GM10266 (cell line): ENCODE data around the gene TOX2.

Experiments
- DNase-seq: peaks from one replicate; pipeline ENCODE4 v3.0.0; 2012; ENCODE audit errors: extremely low spot score
- TF ChIP-seq, protein P1 (sequence below): IDR thresholded peaks from 2 replicates; pipeline ENCODE4 v1.5.1; 2012; ENCODE audit warnings: mild to moderate bottlenecking, low read depth; ENCODE audit not compliant: control insufficient read depth, insufficient read depth; ENCODE audit errors: missing control alignments

The TOX2 gene

DNA sequence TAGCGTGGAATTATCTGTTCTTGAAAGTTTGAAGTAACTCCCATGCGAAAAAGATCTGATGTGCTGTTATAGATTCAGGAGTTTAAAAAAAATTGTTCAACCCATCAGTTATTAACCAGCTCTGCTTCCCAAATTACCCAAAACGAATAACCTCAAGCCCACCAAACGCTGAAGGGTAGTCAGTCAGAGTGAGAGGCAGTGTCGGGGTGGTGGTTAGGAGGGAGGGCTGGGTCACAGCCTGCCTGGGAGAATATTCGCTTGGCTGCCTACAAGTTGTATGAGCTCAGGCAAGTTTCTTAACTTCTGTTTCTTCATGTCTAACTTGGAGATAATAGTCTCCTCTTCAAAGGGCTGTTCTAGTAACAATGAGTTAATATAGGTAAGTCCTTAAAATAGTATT lies 157.7 kb downstream of the TOX2 start:
- no peak for DNase-seq
- TF ChIP-seq, protein P1, sequence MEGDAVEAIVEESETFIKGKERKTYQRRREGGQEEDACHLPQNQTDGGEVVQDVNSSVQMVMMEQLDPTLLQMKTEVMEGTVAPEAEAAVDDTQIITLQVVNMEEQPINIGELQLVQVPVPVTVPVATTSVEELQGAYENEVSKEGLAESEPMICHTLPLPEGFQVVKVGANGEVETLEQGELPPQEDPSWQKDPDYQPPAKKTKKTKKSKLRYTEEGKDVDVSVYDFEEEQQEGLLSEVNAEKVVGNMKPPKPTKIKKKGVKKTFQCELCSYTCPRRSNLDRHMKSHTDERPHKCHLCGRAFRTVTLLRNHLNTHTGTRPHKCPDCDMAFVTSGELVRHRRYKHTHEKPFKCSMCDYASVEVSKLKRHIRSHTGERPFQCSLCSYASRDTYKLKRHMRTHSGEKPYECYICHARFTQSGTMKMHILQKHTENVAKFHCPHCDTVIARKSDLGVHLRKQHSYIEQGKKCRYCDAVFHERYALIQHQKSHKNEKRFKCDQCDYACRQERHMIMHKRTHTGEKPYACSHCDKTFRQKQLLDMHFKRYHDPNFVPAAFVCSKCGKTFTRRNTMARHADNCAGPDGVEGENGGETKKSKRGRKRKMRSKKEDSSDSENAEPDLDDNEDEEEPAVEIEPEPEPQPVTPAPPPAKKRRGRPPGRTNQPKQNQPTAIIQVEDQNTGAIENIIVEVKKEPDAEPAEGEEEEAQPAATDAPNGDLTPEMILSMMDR = no peak

DNA sequence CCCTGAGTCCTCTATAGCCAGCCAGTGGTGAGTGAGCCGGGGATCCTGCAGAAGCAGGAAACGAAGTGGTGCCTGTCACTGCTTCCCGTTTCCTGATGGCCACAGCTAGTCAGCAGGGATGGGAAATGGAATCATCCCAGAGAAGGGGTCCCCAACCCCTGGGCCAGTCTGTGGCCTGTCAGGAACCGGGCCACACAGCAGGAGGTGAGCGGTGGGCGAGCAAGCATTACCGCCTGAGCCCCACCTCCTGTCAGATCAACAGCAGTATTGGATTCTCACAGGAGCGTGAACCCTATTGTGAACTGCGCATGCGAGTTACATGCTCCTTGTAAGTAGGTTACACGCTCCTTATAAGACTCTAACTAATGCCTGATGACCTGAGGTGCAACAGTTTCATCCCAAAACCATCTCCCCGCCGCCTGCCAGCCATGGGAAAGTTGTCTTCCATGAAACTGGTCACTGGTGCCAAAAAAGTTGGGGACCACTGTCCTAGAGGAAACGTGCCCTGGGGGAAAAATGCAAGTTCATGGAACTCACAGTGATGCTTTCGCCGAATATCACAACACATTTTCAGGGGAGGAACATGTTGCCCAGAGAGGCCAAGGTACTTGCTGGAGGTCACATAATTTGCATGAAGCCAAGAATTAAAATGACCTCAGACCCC lies 158.5 kb downstream of the TOX2 start:
- DNase-seq = no peak

DNA sequence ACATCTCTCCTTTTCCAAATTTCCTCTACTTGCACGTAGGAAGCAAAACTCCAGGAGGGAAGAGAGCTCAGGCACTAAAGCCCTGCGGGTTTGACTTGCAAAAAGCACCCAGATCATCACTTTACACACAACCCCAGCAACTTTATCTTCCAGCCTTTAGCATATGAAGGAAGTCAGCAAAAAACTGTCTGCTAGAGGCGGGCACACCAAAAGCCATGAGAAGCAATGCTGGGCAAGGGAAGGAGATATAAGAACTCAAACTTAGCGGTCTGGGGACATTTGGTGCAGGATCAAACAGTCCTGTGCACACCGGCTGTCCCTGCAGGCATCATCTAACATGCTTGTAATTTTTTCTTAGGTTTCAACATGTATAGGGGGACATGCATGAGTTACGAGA lies 159.0 kb downstream of the TOX2 start:
- no peak for DNase-seq
- TF ChIP-seq, protein P1 = no peak

More for the DNA sequence above, 158.5 kb downstream of the TOX2 start:
- TF ChIP-seq, protein P1 = no peak

DNA sequence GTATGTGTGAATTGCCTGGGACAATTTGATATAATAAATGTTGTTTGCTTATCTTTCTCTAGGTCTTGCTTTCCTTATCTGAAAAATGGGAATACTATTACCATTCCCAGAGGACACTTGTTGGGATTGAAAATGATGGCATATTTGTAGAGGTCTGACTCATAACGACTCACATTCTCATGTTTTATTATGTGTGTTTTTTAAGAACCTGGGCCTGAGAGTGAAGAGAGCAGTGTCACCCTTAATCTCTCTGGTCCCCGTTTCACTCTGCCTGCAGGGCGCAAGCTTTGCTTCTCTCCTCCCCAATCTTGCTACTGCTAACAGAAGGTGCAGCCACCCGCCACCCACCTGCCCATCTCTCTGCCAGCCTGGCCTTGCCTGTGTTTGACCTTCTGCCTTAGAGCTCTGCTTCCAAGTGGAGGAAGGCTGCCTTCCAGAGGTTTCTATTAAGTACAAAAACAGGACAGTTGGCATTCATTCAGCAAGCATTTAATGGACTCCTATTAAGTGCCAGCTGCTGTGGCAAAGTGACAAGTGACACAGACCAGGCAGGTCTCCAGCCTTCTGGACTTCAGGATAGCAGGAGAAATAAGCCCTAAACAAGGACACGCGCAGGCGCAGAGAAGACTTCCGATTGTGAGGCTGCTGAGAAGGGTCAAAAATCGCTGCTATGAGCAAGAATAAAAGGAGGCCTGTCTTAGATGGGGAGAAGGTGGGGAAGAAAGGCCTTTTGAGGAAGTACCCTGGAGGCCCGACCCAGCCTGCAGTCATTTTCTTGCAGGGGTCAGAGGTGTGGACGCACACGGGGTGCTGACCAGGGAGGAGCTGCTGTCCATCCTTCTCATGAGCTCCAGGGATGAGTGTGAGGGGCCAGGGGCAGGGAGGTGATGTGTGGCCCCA lies 159.8 kb downstream of the TOX2 start:
- no peak for DNase-seq
- TF ChIP-seq, protein P1 = no peak

DNA sequence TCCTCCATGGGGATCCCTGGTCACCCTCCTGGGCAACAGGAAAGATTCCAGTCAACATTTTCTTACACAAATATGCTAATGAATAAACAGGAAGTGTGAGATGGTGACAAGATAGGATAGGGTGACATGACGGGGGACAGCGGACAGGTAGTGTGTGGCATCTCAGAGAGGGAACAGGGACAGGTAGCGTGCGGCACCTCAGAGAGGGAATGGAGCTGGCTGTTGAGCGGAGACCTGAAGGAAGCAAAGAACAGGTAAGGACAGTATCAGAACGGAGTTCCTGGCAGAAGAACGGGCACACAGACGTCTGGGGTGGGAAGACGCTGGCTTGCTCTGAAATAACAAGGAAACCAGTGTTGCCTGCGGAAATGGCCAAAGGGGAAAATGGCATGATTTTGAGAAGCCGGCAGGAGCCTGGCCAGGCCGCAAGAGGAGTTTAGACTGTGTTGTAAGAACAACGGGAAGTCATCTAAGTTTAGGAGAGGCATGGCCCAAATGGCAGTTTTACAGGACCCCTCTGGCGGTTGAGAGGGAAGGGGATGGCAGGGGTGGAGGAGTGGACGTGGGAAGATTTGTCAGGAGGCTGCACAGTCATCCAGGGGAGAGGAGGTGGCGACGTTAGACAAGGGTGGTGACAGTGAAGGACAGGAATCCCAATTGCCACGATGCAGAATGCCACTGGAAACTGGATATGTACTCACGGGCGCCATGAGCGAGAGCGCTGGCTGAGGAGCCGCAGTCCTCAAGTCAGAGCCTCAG lies 160.7 kb downstream of the TOX2 start:
- no peak for DNase-seq
- TF ChIP-seq, protein P1 = no peak

DNA sequence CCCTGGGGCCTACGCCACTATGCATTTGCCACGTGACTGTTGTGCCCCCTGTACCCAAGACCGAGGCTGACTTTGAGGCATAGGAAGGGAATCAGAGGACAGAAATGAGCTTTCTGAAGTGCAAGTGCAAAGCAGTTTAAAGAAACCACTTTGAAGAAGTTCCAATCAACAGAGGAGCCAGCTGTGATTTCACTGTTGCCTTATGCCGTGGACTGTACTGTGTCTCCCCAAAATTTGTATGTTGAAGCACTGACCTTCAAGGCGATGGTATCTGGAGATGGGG lies 161.2 kb downstream of the TOX2 start:
- TF ChIP-seq, protein P1 = no peak
- no peak for DNase-seq
